Fibroblast of lung (primary cell): ENCODE results near the gene DRGX.

Experiments used
- EZH2 ChIP-seq: IDR thresholded peaks from 2 replicates; pipeline ENCODE4 v1.5.1; 2012; ENCODE audit warnings: low read length, control low read depth, mild to moderate bottlenecking; ENCODE audit errors: missing control alignments
- TF ChIP-seq, protein P1 (sequence below), 2 donors: IDR thresholded peaks in 1 of 2; conservative IDR thresholded peaks in 1 of 2; 1 replicate in 1 of 2; 2 replicates in 1 of 2; pipeline ENCODE4 v1.5.1; 2011 to 2012; ENCODE audit warnings: low read length in 2 of 2, control low read depth in 1 of 2, inconsistent platforms in 1 of 2, low read depth in 1 of 2, mild to moderate bottlenecking in 1 of 2

- TF ChIP-seq, protein P1, sequence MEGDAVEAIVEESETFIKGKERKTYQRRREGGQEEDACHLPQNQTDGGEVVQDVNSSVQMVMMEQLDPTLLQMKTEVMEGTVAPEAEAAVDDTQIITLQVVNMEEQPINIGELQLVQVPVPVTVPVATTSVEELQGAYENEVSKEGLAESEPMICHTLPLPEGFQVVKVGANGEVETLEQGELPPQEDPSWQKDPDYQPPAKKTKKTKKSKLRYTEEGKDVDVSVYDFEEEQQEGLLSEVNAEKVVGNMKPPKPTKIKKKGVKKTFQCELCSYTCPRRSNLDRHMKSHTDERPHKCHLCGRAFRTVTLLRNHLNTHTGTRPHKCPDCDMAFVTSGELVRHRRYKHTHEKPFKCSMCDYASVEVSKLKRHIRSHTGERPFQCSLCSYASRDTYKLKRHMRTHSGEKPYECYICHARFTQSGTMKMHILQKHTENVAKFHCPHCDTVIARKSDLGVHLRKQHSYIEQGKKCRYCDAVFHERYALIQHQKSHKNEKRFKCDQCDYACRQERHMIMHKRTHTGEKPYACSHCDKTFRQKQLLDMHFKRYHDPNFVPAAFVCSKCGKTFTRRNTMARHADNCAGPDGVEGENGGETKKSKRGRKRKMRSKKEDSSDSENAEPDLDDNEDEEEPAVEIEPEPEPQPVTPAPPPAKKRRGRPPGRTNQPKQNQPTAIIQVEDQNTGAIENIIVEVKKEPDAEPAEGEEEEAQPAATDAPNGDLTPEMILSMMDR (conservative IDR thresholded peaks at IDR 0.05 in 1 of 2, IDR thresholded peaks at IDR 0.05 in 1 of 2; ENCODE audit: low read depth in 1 of 2, low read length in 2 of 2) = no peak
- no peak for TF ChIP-seq EZH2
Observed at GRCh38 chr10:49335364-49335972, 60.4 kb downstream of the DRGX start.
